WTC11 (cell line): ENCODE measurements around the gene DAW1.

Experiments used
- ATF2 ChIP-seq: sonication (generic); formaldehyde crosslinking; IDR thresholded peaks from 2 replicates; pipeline ENCODE4 v1.8.1; 2022; ENCODE audit warnings: low read depth, missing genetic modification reagents, borderline replicate concordance
- ATF3 ChIP-seq: sonication (generic); formaldehyde crosslinking; conservative IDR thresholded peaks from 2 replicates; pipeline ENCODE4 v1.8.1; 2022; ENCODE audit warnings: mild to moderate bottlenecking, missing genetic modification reagents
- CTCF ChIP-seq: fragments of 200-600 bp; IDR thresholded peaks from 2 replicates; pipeline ENCODE4 v1.8.0; 2022; ENCODE audit warnings: antibody characterized with exemption
- FOXP1 ChIP-seq: sonication (generic); formaldehyde crosslinking; IDR thresholded peaks from 2 replicates; pipeline ENCODE4 v1.8.0; 2022; ENCODE audit warnings: missing genetic modification reagents, mild to moderate bottlenecking, moderate library complexity, borderline replicate concordance
- TEAD1 ChIP-seq: sonication (generic); formaldehyde crosslinking; IDR thresholded peaks from 2 replicates; pipeline ENCODE4 v1.8.0; 2022; ENCODE audit warnings: mild to moderate bottlenecking, missing genetic modification reagents

- no peak for TF ChIP-seq TEAD1 (CRISPR knock-in tag)
- TF ChIP-seq ATF2 (CRISPR knock-in tag), result no peak
- TF ChIP-seq FOXP1 (CRISPR knock-in tag), result no peak
- TF ChIP-seq CTCF, result no peak
- TF ChIP-seq ATF3 (CRISPR knock-in tag), result no peak
Observed at GRCh38 chr2:227921648-227922047, 50.2 kb downstream of the DAW1 start.
